ENCODE measurements around the gene SRSF8. TPM values are rescaled to one million over a fixed set of nuclear protein-coding genes. Genes with fewer than 3 reads are reported as not detected.

SRSF8 gene
- total and polyA plus RNA-seq, 9 of the 15 experiments (the other 6 are each of a cell fraction or from before 2014, with no cell fraction given) = 18.0 to 53.4 (median 27.9) TPM

GRCh38 chr11:95108159-95108611, 41.5 kb downstream of the SRSF8 start (continued):
- TF ChIP-seq TCF3 (CRISPR knock-in tag; IDR thresholded peaks at IDR 0.05) = no peak
- 0 out of 2 replicates have a peak, but pooled peaks have one; percentile 23 for TF ChIP-seq NCOA6 (IDR thresholded peaks at IDR 0.05)
- TF ChIP-seq ZNF586 (CRISPR knock-in tag; conservative IDR thresholded peaks at IDR 0.05) = no peak

GRCh38 chr11:95108671-95109551, 42.2 kb downstream of the SRSF8 start:
- no peaks in the 10 kb centered on the region for H3K27me3 ChIP-seq (ENCODE audit: control insufficient read depth in 2 of 2, insufficient read depth in 2 of 2, low read length in 2 of 2)
- no peaks in the 10 kb centered on the region; the same call in 2 of the 3 replicates for H3K79me2 ChIP-seq (ENCODE audit: control insufficient read depth, insufficient read depth, low read length)
- ChIA-PET CTCF (ENCODE audit: low intra/inter-chr PET ratio) (no interaction called here), POLR2A (interaction anchor here (0.7 to 2.7 kb wide), 13 partner anchors 10 to 188 kb away, joined by 3 to 12 read pairs (median 4); no protein-coding TSS in a partner anchor)
- in situ Hi-C loops (cut with MboI) = no loop called here
- peak overlapping the region; percentile 78 for H3K4me2 ChIP-seq (ENCODE audit: insufficient read depth, low read length)
- H3K9me1 ChIP-seq (ENCODE audit: control insufficient read depth, insufficient read depth, low read length) = no peaks in the 10 kb centered on the region
- BruUV-seq (replicated peaks) = no TSS peak
- H3K27ac ChIP-seq (ENCODE audit: extremely low read depth, low read depth, low read length) = peak overlapping the region; percentile 88
- 0 out of 2 replicates have a peak, but pooled peaks cover 5% of the 10 kb centered on the region for H4K20me1 ChIP-seq (replicated peaks; ENCODE audit: control insufficient read depth, insufficient read depth, low read length)
- DNase-seq (ENCODE audit: extremely low read depth in 1 of 4, low spot score in 3 of 4) (peak; percentile 70 to 92 (median 79)), FAIRE-seq (peak; percentile 93), ATAC-seq (peak; percentile 84)
- peaks cover 3% of the 10 kb centered on the region; the same call in 2 of the 3 replicates for H3K36me3 ChIP-seq (ENCODE audit: control insufficient read depth, insufficient read depth, low read length)
- H3K4me3 ChIP-seq = no peak overlapping the region
- intact Hi-C loops (cut with micrococcal nuclease) = loop anchor here (1.0 kb wide), 1 partner anchor 40 kb away; no protein-coding TSS in a partner anchor
- no peak overlapping the region for H2AFZ ChIP-seq (ENCODE audit: low read depth, low read length)
- WGBS (ENCODE audit: insufficient coverage, low coverage, missing lambda C conversion rate) = 3% methylated on average over 6 of the region's 6 CpGs
- no peaks in the 10 kb centered on the region for H3K9me3 ChIP-seq (replicated peaks; ENCODE audit: control insufficient read depth, insufficient read depth, low read depth, low read length)
- peaks cover 20 to 49% of the 10 kb centered on the region in 2 experiments for H3K4me1 ChIP-seq (replicated peaks in 1 of 2; ENCODE audit: control insufficient read depth in 2 of 2, insufficient read depth in 2 of 2, low read length in 2 of 2)
- peak overlapping the region in 1 of 2 experiments; percentile 78; a peak in 2 of 4 replicates for H3K9ac ChIP-seq (ENCODE audit: insufficient read depth in 1 of 2, low read depth in 2 of 2, low read length in 2 of 2)
- TF ChIP-seq ZBTB40 (IDR thresholded peaks at IDR 0.05) (no peak), ZBTB40 (CRISPR knock-in tag; IDR thresholded peaks at IDR 0.05) (no peak), NBN (IDR thresholded peaks at IDR 0.05; ENCODE audit: low read depth) (peak; percentile 74), MNT (conservative IDR thresholded peaks at IDR 0.05) (peak; percentile 31 to 73; a peak in 2 of 4 replicates), POLR2AphosphoS5 (IDR thresholded peaks at IDR 0.05; ENCODE audit: control insufficient read depth, insufficient read depth, low read depth, low read length) (peak; percentile 87)
